Fibroblast of skin of abdomen (primary cell): ENCODE data around the gene TMEM74B.
"Not testable (repeated sequence)": the region's sequence is repeated elsewhere in the genome, so short reads cannot be mapped to it uniquely, and the experiment has no call there.

Source experiments
- DNase-seq: peaks from one replicate; pipeline ENCODE4 v3.0.0-alpha.2; 2013

Gene TMEM74B

DNA sequence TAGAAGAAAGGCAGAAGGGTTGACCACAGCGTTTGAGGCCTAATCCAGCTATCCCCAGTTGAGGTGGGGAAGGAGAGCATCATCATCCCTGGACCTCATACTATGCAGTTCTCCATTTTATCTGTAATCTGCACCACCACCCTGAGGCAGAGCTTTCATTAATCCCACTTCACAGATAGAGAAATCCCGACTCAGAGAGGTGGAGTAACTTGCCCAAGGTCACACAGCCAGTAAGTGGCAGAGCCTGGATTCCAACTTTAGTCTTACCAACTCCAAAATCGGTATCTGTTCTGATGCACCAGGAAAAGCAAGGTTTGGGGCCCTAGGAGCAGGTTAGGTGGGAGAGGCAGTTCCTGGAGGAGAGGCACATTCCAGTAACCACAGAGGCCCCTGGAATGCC, 6.7 kb downstream of the TMEM74B start:
- no peak for DNase-seq

DNA sequence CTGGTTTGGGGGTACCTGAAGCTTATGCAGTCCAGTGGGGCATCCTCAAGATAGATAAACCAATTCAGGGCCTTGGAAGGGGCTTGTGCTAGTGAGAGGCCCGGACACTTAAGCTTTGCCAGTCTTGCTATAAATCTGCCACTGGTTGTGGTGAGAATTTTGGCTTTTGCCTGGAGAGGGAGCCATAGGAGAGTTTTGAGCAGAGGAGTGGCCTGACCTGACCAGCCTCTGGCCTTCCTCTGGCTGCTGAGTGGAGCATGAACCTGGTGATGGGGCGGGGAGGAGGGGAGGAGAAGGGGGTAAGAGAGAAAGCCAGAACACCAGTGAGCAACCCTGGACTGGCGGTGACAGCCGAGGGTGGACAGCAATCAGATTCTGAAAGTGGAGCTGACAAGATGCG, 7.1 kb downstream of the TMEM74B start:
- DNase-seq, result no peak

DNA sequence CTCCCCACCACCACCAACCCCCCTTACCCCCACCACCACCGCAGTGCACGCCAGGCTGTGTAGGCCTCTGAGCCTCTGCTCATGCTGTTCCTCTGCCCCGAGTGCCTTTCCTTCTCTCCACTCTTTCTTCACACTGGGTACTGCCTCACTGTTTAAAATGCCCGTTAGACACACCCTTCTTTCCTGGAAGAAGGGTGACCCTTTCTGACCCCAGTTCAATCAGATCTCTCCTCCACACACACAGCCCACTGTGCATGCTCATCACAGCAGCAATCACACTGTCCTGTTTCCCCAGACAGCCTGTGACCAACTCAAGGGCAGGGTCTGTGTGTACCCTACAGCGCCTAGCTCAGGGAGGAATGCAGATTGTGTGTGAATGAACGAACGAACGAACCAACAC, 10.0 kb downstream of the TMEM74B start:
- no peak for DNase-seq

DNA sequence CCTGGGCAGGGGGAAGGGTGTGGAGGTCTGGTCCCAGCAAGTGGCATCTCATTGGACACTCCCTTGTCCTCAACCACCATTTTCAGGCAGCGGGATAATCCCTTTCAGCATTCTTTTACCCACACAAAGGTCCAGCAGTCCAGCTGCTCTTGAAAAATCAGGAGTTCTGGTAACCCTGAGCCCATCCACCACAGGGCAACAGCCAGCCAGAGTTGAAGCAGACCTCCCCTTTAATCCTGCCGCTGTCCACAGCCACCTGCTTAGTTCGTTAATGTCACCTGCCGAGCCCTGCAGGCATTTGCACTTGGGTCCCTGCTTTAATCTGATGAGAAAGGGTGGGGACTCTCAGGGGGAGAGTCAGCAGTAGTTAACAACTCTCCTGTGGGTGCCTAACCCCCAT, 11.1 kb downstream of the TMEM74B start:
- no peak for DNase-seq

DNA sequence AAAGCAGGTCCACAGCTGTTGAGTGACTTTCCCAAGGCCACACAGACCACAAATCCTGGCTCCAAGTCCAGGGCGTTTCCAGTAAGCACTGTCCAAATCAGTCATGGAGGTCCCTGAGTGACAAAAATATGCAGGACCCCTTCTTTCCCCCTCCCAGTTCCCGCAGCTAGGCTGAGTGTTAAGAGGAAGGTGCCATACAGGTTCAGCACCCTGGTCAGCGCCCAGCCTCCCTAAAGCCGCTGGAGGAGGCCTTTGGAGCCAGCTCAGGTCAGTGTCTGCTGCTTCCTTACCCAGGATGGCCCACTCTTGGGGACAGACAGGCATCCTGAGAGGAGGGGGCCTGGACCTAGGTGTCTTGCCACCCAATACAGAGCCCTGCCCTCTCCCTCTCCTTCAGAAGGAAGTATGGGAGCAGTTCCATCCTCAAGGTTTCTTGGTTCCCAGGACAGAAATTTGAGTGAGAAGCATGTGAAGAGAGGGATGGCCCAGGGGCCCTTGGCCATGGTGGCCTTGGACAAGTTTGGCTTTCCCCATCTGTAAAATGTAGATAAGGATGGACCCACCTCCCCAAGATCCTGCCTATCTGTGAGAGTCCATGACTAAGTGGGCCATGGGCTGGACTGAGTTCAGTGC, 13.2 kb downstream of the TMEM74B start:
- DNase-seq, result peak; percentile 33

DNA sequence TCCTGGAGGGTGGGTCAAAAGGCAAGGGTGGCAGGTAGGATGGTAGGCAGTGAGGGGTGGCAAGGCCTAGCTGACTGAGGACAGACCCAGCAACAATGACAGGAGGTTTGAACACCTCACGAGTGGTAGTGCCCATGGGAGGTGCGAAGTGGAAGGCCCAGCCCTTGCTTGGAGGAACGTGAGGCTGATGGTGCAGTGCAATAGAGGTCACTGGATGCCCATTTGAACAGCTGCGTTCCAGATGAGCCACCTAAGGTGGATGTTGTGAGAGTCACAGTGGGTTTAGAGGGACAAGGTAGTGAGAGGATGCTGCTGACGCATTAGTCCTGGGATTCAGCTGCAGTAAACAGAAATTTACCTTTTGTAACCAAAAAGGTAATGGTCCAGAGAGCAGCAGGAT, 15.6 kb downstream of the TMEM74B start:
- DNase-seq, result no peak

DNA sequence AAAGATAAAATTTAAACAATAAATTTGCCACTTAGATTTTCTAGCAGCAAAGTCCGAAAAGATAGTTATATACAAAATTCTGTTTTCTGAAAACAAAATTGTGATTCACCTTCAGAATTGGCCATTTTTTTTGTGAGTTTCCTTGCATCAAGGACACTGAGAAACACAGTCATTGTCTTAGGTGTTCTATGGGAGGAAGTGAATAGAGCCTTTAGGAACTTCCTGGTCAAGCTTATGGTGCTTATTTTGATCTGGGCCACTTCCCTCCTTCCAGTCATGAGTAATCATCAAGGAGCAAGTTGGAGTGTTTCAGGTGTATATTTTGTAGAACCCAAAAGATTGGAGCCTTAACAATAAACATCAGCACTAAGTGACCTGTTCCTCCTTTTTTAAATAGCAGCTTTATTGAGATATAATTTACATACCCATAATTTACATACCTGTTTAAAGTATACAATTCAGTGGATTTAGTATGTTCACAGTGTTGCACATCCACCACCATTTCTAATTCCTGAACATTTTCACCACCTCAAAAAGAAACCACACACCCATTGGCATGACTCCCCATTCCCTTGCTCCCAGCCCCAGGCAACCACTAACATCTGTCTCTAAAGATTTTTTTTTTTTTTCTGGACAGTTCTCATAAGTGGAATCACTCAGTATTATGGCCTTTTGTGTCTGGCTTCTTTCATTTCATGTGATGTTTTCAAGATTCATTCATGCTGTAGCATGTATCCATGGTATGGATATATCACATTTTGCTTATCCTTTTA, 17.6 kb downstream of the TMEM74B start:
- DNase-seq, result no peak

DNA sequence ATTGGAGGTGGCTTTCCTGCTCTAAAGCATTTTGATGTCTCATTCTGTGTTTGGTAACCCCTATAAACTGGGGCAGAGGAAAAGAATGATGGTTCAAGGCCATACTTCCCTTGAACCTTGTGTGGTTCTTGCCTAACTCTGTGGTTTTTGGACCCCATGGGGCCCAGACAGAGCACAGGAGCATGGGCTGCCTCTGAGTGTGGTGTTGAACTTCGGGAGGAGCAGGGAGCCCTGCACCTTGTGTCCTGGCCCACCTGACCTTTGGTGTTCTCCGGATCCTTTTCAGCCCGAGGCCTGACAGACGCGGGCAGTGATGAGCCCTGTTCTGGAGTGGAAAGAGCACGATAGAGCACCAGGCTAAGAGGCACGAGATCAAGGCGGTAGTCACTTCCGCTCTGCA, 18.8 kb downstream of the TMEM74B start:
- DNase-seq, result no peak

DNA sequence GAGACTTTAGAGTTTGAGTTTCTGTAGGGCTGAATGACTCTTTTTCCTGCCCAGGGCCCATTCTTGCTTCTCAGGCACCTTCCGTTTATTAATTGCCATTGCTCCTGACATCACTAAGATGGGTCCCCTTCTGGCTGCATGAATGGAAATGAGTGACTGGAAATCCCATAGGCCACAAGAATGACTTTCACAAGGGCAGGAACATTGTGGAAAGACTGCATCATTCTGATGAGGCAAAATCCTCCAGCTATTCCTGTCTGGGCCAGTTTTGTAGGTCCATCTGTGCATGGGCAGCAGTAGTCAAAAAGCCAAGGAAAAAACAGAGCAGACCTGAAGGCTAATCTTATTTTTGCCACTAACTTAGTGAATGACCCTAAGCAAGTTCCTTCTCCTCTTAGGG, 19.3 kb downstream of the TMEM74B start:
- no peak for DNase-seq

DNA sequence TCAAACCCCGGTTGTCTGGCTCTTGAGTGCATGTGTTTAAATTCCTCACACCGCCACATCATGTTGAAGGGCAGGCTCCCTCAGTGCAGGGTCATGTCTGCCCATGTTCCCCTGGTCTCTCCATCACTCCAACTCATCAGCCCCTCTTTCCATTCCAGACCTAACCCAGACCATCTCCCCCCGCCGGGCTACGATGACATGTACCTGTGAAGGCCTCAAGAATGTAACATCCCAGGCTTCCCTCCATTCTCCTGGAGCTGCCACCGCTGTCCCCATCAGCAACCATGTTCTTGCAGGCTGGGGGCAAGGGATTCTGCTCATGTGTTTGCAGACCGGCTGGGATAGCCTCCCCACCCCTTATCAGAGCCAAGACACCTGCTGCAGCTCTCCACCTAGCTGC, 19.9 kb downstream of the TMEM74B start:
- DNase-seq, result no peak

DNA sequence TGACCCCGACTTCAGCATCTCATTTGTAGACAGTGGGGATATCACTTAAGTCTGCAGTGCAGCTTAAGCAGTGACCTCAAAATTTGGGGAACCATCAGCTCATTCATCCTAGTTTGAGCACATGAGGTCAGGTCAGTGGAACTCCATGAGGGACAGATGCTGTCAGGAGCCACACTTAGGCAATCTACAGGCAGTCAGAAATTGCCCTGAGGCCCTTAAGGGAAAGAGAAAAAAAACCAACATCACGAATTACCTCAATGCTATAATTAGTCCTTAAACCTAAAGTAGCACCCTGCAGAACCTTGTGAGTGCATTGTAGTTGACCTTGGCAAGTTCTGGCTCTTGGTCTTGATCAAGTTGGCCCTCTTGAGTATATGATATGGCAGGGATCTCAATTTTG, 21.1 kb downstream of the TMEM74B start:
- no peak for DNase-seq

DNA sequence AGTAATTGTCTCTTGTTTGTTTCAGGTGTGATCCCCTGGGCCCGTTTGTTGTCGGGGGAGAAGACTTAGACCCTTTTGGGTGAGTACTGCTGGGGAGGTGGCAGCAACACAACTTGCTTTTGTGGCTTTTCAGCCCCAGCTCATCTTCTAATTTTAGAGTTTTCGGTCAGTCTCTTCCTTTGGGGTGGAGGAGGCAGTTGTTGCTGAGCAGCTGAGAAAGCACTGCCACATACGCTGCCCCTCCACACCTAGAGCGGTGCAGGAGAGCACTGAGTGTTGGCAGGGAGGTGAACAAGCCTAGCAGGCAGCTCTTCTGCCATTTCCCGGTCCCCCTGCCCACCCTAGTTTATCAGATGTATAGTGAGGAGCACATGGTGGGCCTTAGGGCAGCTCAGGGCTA, 21.7 kb downstream of the TMEM74B start:
- DNase-seq, result no peak

DNA sequence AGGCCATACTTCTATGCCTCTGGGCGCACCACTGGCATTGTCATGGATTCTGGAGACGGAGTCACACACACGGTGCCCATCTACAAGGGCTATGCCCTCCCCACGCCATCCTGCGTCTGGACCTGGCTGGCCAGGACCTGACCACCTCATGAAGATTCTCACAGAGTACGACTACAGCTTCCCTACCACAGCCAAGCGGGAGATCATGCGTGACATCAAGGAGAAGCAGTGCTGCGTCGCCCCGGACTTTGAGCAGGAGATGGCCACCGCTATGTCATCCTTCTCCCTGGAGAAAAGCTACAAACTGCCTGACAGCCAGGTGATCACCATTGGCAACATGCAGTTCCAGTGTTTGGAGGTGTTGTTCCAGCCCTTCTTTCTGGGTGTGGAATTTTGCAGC, 23.8 kb downstream of the TMEM74B start:
- DNase-seq, result no peak

DNA sequence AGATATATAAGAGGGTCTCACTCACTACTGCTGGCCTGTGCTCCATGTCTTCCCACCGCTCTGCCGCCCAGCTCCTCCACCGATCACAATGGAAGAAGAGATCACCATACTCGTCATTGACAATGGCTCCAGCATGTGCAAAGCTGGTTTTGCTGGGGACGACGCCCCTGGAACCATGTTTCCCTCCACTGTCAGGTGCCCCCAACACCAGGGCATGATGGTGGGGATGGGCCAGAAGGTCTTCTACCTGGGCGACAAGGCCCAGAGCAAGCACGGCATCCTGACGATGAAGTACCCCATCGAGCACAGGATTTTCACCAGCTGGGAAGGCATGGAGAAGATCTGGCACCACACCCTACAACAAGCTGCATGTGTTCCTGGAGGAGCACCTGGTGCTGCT, 24.3 kb downstream of the TMEM74B start:
- DNase-seq, result no peak

DNA sequence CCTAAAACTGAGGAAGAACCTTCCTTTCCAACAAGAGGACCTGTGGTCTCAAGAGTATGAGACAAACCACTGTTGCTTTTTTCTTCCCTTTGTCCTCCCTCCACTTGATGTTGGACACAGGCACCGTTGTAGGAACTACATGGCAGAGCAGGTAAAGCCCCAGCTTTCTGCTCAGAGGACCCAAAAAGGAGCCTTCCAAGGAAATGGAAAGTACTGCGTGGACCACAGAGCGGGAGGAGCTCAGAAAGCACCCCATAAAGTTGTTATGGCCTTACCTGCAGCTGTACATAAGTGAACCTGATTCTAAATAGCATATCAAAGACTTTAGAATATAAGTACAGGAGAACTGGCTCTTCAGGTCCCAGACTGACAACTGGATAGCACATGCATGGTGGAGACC, 29.4 kb downstream of the TMEM74B start:
- no peak for DNase-seq

DNA sequence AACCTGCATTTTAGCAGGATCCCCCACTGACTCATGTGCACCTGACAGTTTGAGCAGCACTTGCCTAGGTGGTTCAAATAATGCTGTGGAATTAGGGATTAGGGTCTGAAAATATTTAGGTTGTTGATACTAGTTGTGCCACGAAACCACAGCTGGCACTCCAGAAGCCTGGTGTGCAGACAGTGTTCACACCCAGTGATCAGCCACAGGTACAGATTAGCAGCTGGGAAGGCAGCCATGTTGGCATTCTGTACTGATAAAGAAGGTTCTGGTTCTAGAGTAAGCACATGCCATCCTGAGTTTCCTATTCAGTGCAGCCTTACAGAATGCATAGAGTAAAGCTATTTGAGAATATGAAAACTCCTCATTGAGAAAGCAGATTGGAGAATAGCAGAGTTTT, 30.1 kb downstream of the TMEM74B start:
- no peak for DNase-seq

DNA sequence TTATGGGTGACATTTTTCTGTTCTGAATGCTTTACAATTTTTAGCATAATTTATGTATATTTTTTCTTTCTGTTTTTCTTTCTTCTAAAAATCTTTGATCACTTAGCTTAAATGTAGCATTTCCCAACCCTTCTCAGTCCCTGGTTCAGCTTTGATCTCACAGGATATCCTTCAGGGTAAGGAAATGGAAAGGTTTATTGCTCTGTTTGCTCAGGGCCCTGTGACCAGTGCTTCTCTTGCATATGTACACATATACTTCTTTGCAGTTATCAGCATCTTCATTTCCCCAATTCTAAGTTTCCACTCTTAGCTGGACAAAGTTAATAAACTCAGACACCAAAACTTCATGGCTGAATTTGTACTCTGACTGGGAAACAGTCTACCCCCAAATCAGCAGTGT, 30.6 kb downstream of the TMEM74B start:
- DNase-seq, result no peak

DNA sequence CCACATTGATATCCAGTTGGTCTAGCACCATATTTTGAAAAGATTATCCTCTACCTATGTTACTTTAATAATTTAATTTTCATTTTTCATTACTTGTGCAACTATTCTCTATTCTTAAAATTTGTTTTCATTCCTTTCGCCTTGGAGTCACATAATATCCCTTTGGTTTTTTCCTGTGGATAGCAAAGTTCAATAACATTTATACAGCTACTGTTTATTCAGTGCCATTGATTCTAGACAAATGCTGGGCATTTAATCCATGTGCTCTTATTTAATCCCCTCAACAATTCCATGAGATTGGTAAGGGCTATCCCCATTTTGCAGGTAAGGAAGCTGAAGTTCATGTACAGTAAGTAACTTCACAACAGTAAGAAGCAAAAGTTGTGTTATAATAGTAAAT, 33.8 kb downstream of the TMEM74B start:
- no peak for DNase-seq

DNA sequence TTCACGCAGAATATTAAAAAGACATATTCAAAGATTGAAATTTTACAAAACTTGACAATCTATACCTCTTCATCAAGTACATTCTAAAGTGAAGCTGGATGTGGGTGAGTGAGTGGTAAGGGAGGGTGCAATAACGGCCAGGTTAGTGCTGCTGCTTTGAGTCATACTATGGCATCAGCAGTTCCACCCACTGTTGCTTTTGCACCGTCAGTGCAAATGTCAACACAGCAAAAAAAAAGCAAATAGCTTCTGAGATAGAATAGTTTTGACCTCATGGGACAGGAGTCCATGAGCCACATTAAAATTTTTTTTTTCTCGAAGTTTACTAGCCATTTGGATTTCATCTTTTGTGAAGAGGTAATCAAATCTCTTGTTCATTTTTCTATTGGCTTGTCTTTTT, 34.6 kb downstream of the TMEM74B start:
- no peak for DNase-seq

DNA sequence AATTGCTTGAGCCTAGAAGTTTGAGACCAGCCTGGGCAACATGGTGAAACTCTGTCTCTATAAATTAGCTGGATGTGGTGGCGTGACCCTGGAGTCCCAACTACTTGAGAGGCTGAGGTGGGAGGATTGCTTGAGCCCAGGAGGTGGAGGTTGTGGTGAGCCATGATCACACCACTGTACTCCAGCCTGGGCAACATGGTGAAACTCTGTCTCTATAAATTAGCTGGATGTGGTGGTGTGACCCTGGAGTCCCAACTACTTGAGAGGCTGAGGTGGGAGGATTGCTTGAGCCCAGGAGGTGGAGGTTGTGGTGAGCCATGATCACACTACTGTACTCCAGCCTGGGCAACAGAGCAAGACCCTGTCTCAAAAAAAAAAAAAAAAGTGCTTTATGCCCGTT, 35.0 kb downstream of the TMEM74B start:
- DNase-seq, result not testable (repeated sequence)

DNA sequence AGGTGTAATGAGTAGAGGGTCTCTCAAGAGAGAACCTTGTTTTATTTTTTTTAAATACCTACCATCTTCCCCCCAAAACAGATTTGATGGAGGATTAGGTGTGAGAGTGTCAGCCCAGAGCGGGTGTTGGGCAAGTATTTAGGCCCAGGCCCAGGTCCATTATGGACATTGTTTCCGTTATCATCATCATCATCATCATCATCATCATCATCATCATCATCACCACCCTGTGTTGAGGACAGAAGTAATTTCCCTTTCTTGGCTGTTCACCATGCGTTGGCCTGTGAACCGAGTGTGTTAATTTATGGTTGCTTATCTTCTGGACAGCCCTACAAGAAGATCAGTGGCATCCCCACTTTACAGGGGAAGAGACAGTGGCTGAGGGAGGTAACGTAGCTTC, 37.8 kb downstream of the TMEM74B start:
- DNase-seq, result no peak

DNA sequence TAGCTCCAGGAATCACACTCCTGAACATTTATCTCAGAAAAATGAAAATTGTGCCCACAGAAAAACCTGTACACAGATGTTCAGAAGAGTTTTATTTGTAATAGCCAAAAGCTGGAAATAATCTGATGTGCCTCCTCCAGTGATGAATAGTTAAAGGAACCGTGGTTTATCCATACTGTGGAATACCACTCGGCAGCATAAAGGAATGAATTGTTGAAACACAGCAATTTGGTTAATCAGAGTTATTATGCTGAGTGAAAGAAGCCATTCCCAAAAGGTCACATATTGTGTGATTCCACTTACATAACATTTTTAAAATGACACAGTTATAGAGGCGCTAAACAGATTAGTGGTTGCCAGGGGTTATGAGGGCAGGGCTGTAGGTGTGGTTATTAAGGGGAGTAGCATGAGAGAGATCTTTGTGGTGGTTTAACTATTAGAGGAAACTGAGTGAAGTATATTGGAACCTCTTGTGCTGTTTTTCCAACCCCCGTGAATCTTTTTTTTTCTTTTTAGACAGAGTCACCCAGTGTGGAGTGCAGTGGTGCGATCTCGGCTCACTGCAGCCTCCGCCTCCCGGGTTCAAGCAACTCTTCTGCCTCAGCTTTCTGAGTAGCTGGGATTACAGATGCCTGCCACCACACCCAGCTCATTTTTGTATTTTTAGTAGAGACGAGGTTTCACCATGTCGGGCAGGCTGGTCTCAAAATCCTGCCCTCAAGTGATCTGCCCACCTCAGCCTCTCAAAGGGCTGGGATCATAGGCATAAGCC, 40.2 kb downstream of the TMEM74B start:
- DNase-seq, result no peak

DNA sequence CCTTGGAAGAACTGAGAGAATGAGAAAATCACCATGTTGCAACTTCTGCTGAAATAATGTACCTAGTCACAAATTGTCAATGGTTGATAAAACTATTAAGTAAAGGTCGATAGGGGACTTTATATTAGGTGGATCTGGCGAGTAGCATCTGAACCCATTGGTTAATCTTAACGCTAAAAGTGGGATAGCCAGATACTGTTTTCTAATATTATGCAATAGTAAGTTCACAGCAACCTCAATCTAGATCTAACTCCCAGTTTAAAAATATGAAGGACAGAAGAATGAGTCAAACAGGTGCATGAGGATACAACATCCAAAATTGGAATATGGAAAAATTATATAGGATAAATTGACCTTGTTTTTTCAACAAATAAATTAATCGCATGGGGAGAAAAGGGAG, 47.5 kb downstream of the TMEM74B start:
- no peak for DNase-seq

DNA sequence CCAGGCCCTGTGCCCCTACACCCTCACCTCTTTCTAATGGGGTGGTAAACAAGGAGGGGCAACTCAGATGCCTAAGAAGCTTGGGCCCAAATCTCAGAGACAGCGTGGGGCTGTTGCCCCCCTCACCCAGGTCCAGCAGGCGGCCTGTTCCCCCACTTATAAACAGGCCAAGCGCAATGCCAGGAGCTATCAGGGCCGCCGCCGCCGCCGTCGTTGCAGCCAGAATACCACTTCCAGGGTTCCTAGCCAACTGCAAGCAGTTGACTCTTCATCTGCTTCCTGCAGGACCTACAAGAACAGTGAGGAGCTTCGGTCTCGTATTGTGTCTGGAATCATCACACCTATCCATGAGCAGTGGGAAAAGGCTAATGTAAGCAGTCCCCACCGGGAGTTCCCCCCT, 49.9 kb downstream of the TMEM74B start:
- no peak for DNase-seq
